H1 (cell line): Measurements from ENCODE around the gene SRGAP2C. TPM values are rescaled to one million over a fixed set of nuclear protein-coding genes. Genes with fewer than 3 reads are reported as not detected.
"Not testable (repeated sequence)": the region's sequence is repeated elsewhere in the genome, so short reads cannot be mapped to it uniquely, and the experiment has no call there.

Experiments used
- CTCF ChIA-PET: fragments of 300-600 bp; sonication (Branson Sonifier 250); formaldehyde crosslinking; loops from one replicate; lab custom pipeline; 2021; ENCODE audit not compliant: partially characterized antibody; lab: Charles Lee
- POLR2A ChIA-PET: fragments of 300-600 bp; sonication (Branson Sonifier 250); formaldehyde crosslinking; loops from one replicate; lab custom pipeline; 2021; ENCODE audit warnings: inconsistent platforms; ENCODE audit not compliant: partially characterized antibody; lab: Charles Lee
- DNase-seq, 2 experiments: peaks; one replicate each; pipeline versions ENCODE4 v3.0.0 to v3.0.0-alpha.2; 2010 to 2022; ENCODE audit warnings: low spot score in 2 of 2, low read depth in 1 of 2, mixed read lengths in 1 of 2
- FAIRE-seq: peaks from 2 replicates; lab custom pipeline; 2011; peaks lifted over from hg19 to GRCh38; lab: Jason Lieb, UNC
- H2AFZ ChIP-seq: 2 replicates; pipeline ENCODE4 v1.8.1; 2012; ENCODE audit warnings: low read length, inconsistent platforms
- H2AK5ac ChIP-seq: 2 replicates; pipeline ENCODE4 v1.6.1; 2013; ENCODE audit warnings: low read depth, low read length
- H2BK120ac ChIP-seq: replicated peaks from 2 replicates; pipeline ENCODE3; 2013; ENCODE audit warnings: low read depth, low read length, inconsistent platforms
- H2BK12ac ChIP-seq: 2 replicates; pipeline ENCODE4 v1.6.1; 2013; ENCODE audit warnings: low read depth, low read length
- H2BK15ac ChIP-seq: 2 replicates; pipeline ENCODE4 v1.6.1; 2013; ENCODE audit warnings: low read length
- H2BK20ac ChIP-seq: 2 replicates; pipeline ENCODE4 v1.6.1; 2013; ENCODE audit warnings: low read length
- H2BK5ac ChIP-seq: 2 replicates; pipeline ENCODE4 v1.6.1; 2013; ENCODE audit warnings: low read depth, low read length
- H3K14ac ChIP-seq: 2 replicates; pipeline ENCODE4 v1.6.1; 2013; ENCODE audit warnings: inconsistent platforms; ENCODE audit not compliant: insufficient read length
- H3K18ac ChIP-seq: 2 replicates; pipeline ENCODE4 v1.6.1; 2013; ENCODE audit warnings: low read length; ENCODE audit errors: extremely low read depth
- H3K23ac ChIP-seq: 2 replicates; pipeline ENCODE4 v1.6.1; 2013; ENCODE audit warnings: inconsistent platforms; ENCODE audit not compliant: insufficient read length
- H3K23me2 ChIP-seq: 2 replicates; pipeline ENCODE4 v1.6.1; 2013; ENCODE audit warnings: low read depth, low read length
- H3K27ac ChIP-seq: 2 replicates; pipeline ENCODE4 v1.6.1; 2011; ENCODE audit warnings: low read depth, low read length, inconsistent platforms
- H3K27me3 ChIP-seq, 4 experiments: replicated peaks in 1 of 4; 1 replicate in 1 of 4; 2 replicates in 3 of 4; pipeline versions ENCODE4 v1.6.1 to v1.8.1; 2011 to 2013; ENCODE audit warnings: low read length in 3 of 4, mild to moderate bottlenecking in 3 of 4, inconsistent platforms in 2 of 4, mixed read lengths in 2 of 4, moderate library complexity in 1 of 4; ENCODE audit not compliant: control insufficient read depth in 3 of 4, insufficient read depth in 3 of 4; ENCODE audit errors: extremely low read depth in 1 of 4
- H3K36me3 ChIP-seq, 4 experiments: 2 replicates each; pipeline versions ENCODE4 v1.6.1 to v1.8.1; 2011 to 2013; ENCODE audit warnings: mild to moderate bottlenecking in 4 of 4, low read length in 3 of 4, moderate library complexity in 2 of 4, control low read depth in 1 of 4, inconsistent platforms in 1 of 4; ENCODE audit not compliant: insufficient read depth in 4 of 4, control insufficient read depth in 2 of 4
- H3K4ac ChIP-seq: replicated peaks from 2 replicates; pipeline ENCODE3; 2013; ENCODE audit warnings: low read length, low read depth, mixed read lengths, inconsistent platforms; ENCODE audit not compliant: insufficient read length
- H3K4me1 ChIP-seq, 4 experiments: replicated peaks in 1 of 4; 1 replicate in 1 of 4; 2 replicates in 3 of 4; pipeline versions ENCODE4 v1.6.1 to v1.8.1; 2011 to 2013; ENCODE audit warnings: low read length in 3 of 4, inconsistent platforms in 2 of 4, mixed read lengths in 1 of 4; ENCODE audit not compliant: insufficient read depth in 4 of 4, control insufficient read depth in 3 of 4
- H3K4me2 ChIP-seq, 2 experiments: 2 replicates each; pipeline versions ENCODE4 v1.6.1 to v1.8.1; 2011 to 2013; ENCODE audit warnings: low read depth in 2 of 2, low read length in 2 of 2, control low read depth in 1 of 2, inconsistent platforms in 1 of 2, mild to moderate bottlenecking in 1 of 2; ENCODE audit not compliant: insufficient read depth in 1 of 2
- H3K4me3 ChIP-seq, 4 experiments: fragments of 200-600, 300-600 bp in 1 of 4; sonication (generic), shearing (Covaris generic), sonication (Bioruptor Twin) in 1 of 4; 2 replicates each; pipeline versions ENCODE4 v1.5.1 to v1.8.1; 2011 to 2016; ENCODE audit warnings: low read length in 4 of 4, low read depth in 3 of 4, control low read depth in 2 of 4, inconsistent platforms in 2 of 4, mild to moderate bottlenecking in 2 of 4, mixed read lengths in 1 of 4, moderate library complexity in 1 of 4; ENCODE audit not compliant: insufficient read depth in 2 of 4; ENCODE audit errors: extremely low read depth in 1 of 4
- H3K56ac ChIP-seq: replicated peaks from 2 replicates; pipeline ENCODE3; 2013; ENCODE audit warnings: low read depth, mild to moderate bottlenecking, mixed read lengths, low read length, inconsistent platforms; ENCODE audit not compliant: insufficient read length
- H3K79me1 ChIP-seq: 2 replicates; pipeline ENCODE4 v1.6.1; 2013; ENCODE audit warnings: low read depth, low read length, control low read depth
- H3K79me2 ChIP-seq, 2 experiments: 2 replicates each; pipeline versions ENCODE4 v1.6.1 to v1.8.1; 2012 to 2013; ENCODE audit warnings: low read length in 2 of 2, mild to moderate bottlenecking in 2 of 2, inconsistent platforms in 1 of 2; ENCODE audit not compliant: insufficient read depth in 2 of 2, control insufficient read depth in 1 of 2
- H3K9ac ChIP-seq, 4 experiments: replicated peaks in 1 of 4; 1 replicate in 1 of 4; 2 replicates in 3 of 4; pipeline versions ENCODE4 v1.6.1 to v1.8.1; 2011 to 2013; ENCODE audit warnings: low read depth in 3 of 4, low read length in 3 of 4, control low read depth in 2 of 4, mild to moderate bottlenecking in 2 of 4, moderate library complexity in 2 of 4, inconsistent platforms in 1 of 4; ENCODE audit errors: extremely low read depth in 1 of 4
- H3K9me3 ChIP-seq, 2 experiments: 2 replicates each; pipeline versions ENCODE4 v1.6.1 to v1.8.1; 2012 to 2013; ENCODE audit warnings: mild to moderate bottlenecking in 2 of 2, moderate library complexity in 2 of 2, control low read depth in 1 of 2, inconsistent platforms in 1 of 2, low read depth in 1 of 2, low read length in 1 of 2, mixed read lengths in 1 of 2; ENCODE audit not compliant: insufficient read depth in 2 of 2
- H4K20me1 ChIP-seq, 2 experiments: replicated peaks in 1 of 2; 2 replicates each; pipeline versions ENCODE3 to v1.8.1; 2011 to 2013; ENCODE audit warnings: inconsistent platforms in 2 of 2, low read length in 2 of 2, mild to moderate bottlenecking in 1 of 2; ENCODE audit not compliant: insufficient read depth in 2 of 2, control insufficient read depth in 1 of 2
- H4K5ac ChIP-seq: 2 replicates; pipeline ENCODE4 v1.6.1; 2013; ENCODE audit warnings: low read length, low read depth, mixed read lengths, inconsistent platforms; ENCODE audit not compliant: insufficient read length
- H4K8ac ChIP-seq: 2 replicates; pipeline ENCODE4 v1.8.0; 2013; ENCODE audit warnings: mild to moderate bottlenecking, moderate library complexity, low read length, inconsistent platforms; ENCODE audit not compliant: insufficient read depth; ENCODE audit errors: extremely low read depth
- H4K91ac ChIP-seq: replicated peaks from 2 replicates; pipeline ENCODE3; 2013; ENCODE audit warnings: low read length, mixed read lengths, inconsistent platforms; ENCODE audit not compliant: insufficient read length
- WGBS, 2 experiments: shearing (Covaris generic) in 1 of 2; methylation state at CpG; one replicate each; pipeline versions ENCODE4 v1.1.6 to v1.1.7; 2013 to 2015; ENCODE audit warnings: low lambda C conversion rate in 2 of 2, mixed read lengths in 2 of 2, inconsistent platforms in 1 of 2, low coverage in 1 of 2, missing lambda C conversion rate in 1 of 2; ENCODE audit not compliant: insufficient replicate concordance in 2 of 2, insufficient coverage in 1 of 2, insufficient read length in 1 of 2; ENCODE audit errors: extremely low coverage in 1 of 2, missing lambda C conversion rate in 1 of 2; 5-methylcytosine and 5-hydroxymethylcytosine counted together
- polyA plus RNA-seq, 7 experiments: library from polyadenylated mRNA; depleted of rRNA in 3 of 7; stranded (reverse) in 5 of 7; unstranded in 2 of 7; fragments of >200 nt in 5 of 7; fragments of 200-250 nt in 2 of 7; gene quantifications; 1 replicate in 5 of 7; 2 replicates in 1 of 7; 4 replicates in 1 of 7; pipeline versions ENCODE4 v1.2.1 to v1.2.3, GENCODE V29; 2011 to 2013; ENCODE audit warnings: missing spikeins in 2 of 7, mixed read lengths in 2 of 7
- total RNA-seq: library from RNA; stranded (reverse); fragmentation: NEBNext Ultra II Directional; extraction: Animal tissue kit (Norgen Biotek cat#: 25700); gene quantifications from 2 replicates; pipeline ENCODE4 v1.2.1, GENCODE V29; 2021

Gene SRGAP2C
- total and polyA plus RNA-seq, 2 of the 8 experiments (the other 6 are each of a cell fraction or from before 2014, with no cell fraction given), result 2.5 to 25.2 TPM

DNA sequence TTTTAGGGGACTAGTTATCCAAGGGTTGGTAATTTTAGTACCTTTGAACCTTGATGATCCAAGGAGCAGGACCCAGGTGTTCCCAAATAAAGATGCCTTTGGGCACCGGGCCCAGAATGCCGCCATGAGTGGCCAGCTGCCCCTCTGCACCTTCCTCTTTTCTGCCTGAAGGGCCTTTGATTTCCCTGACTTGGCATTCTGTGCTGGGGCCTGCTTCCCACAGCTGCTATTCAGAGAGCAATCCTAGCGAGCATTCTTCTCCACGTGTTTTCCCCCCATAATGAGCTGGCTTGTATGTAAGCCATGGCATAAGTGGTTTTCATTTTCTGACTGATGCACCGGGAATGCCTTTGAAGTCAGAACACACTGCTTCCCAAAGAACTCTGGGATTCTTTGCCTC is 184.1 kb downstream of the SRGAP2C start:
- CTCF ChIA-PET, H4K8ac ChIP-seq, DNase-seq: not testable (repeated sequence)

DNA sequence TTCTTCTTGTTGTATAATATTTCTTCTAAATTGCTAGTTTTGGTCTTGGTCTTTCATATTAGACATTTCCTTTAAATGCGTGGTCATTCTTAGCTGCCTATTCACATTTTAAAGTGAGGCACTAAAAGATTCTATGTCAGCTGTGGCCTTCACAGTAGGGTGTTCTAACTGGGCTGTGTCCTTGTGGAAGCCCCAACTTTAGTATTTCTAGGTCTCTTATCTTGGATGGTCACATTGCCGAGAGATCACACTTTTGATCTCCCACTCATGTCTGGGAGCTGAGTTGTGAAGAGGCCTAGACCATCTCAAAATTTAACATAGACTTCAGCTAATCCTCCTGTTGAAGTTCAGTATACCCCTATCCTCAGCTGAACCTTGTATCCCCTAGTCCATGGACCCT is 185.2 kb downstream of the SRGAP2C start:
- H3K9ac ChIP-seq, DNase-seq, H4K91ac ChIP-seq, H2BK5ac ChIP-seq, H3K4ac ChIP-seq, H2AK5ac ChIP-seq, H3K27ac ChIP-seq, H2BK120ac ChIP-seq, H3K14ac ChIP-seq, H2BK15ac ChIP-seq, H3K9me3 ChIP-seq, CTCF ChIA-PET, H3K79me2 ChIP-seq, H2AFZ ChIP-seq, H3K4me1 ChIP-seq, POLR2A ChIA-PET, H3K36me3 ChIP-seq, H3K23me2 ChIP-seq, H3K23ac ChIP-seq, H3K18ac ChIP-seq, H3K27me3 ChIP-seq, H4K8ac ChIP-seq, FAIRE-seq, H4K20me1 ChIP-seq, H4K5ac ChIP-seq, H2BK20ac ChIP-seq, H3K4me2 ChIP-seq, H3K79me1 ChIP-seq, H3K4me3 ChIP-seq, H2BK12ac ChIP-seq, H3K56ac ChIP-seq: not testable (repeated sequence)
- WGBS, 2 experiments, result no CpG with 5 or more reads among the region's 2 CpGs

More for the DNA sequence above, 184.1 kb downstream of the SRGAP2C start:
- H3K79me2 ChIP-seq, POLR2A ChIA-PET, H2BK120ac ChIP-seq, H2AFZ ChIP-seq, H3K23me2 ChIP-seq, H4K91ac ChIP-seq, H3K27me3 ChIP-seq, H3K9me3 ChIP-seq, H3K14ac ChIP-seq, H3K23ac ChIP-seq, H2BK20ac ChIP-seq, H3K18ac ChIP-seq, H2BK15ac ChIP-seq, H2AK5ac ChIP-seq, H4K5ac ChIP-seq, H3K56ac ChIP-seq, H3K4me3 ChIP-seq, H3K4me2 ChIP-seq, H3K4ac ChIP-seq, FAIRE-seq, H2BK12ac ChIP-seq, H4K20me1 ChIP-seq, H3K9ac ChIP-seq, H3K79me1 ChIP-seq, H2BK5ac ChIP-seq, H3K4me1 ChIP-seq, H3K36me3 ChIP-seq, H3K27ac ChIP-seq: not testable (repeated sequence)
- WGBS, 2 experiments, result no CpG with 5 or more reads among the region's 5 CpGs
